HG02885 (cell line): ENCODE results near the gene SMIM10L1.

Experiments
- ATAC-seq: cut with Tn5 transposase; IDR thresholded peaks from one replicate; pipeline ENCODE4 v1.9.1; 2021; ENCODE audit warnings: mild to moderate bottlenecking; ENCODE audit not compliant: unreplicated experiment, poor library complexity

The SMIM10L1 gene

GRCh38 chr12:11171145-11171968 lies at the start of gene SMIM10L1:
Gene SMIM10L1, plus strand, starts transcription at chr12:11171194. Its CDS starts 163 bp downstream, at chr12:11171357.
- peak; percentile 97 for ATAC-seq

GRCh38 chr12:11130382-11130781 lies 40.6 kb upstream of the SMIM10L1 start:
- no peak for ATAC-seq

- no peak for ATAC-seq
Measured at GRCh38 chr12:11130999-11131398, 40.0 kb upstream of the SMIM10L1 start.

- no peak for ATAC-seq
Measured at GRCh38 chr12:11133162-11133561, 37.8 kb upstream of the SMIM10L1 start.

GRCh38 chr12:11133816-11134215 lies 37.2 kb upstream of the SMIM10L1 start:
- ATAC-seq = no peak

GRCh38 chr12:11134305-11134704 lies 36.7 kb upstream of the SMIM10L1 start, which contains the start of gene TAS2R30:
Gene TAS2R30, minus strand, starts transcription at chr12:11134644. Its CDS starts 400 bp downstream, at chr12:11134244.
- ATAC-seq = no peak

GRCh38 chr12:11136075-11136474 lies 34.9 kb upstream of the SMIM10L1 start:
- ATAC-seq = peak; percentile 47

GRCh38 chr12:11143352-11143751 lies 27.6 kb upstream of the SMIM10L1 start:
- no peak for ATAC-seq

- no peak for ATAC-seq
Measured at GRCh38 chr12:11144297-11144696, 26.7 kb upstream of the SMIM10L1 start.

GRCh38 chr12:11147420-11147819 lies 23.6 kb upstream of the SMIM10L1 start:
- ATAC-seq = no peak

- ATAC-seq = no peak
Measured at GRCh38 chr12:11150832-11151231, 20.2 kb upstream of the SMIM10L1 start.

- no peak for ATAC-seq
Measured at GRCh38 chr12:11152725-11153124, 18.3 kb upstream of the SMIM10L1 start.

GRCh38 chr12:11154400-11154925 lies 16.5 kb upstream of the SMIM10L1 start:
- ATAC-seq = no peak

GRCh38 chr12:11158885-11159444 lies 12.0 kb upstream of the SMIM10L1 start:
- ATAC-seq = no peak

GRCh38 chr12:11162502-11162901 lies 8.5 kb upstream of the SMIM10L1 start:
- ATAC-seq = no peak

- ATAC-seq = no peak
Measured at GRCh38 chr12:11164384-11164783, 6.6 kb upstream of the SMIM10L1 start.

- ATAC-seq = no peak
Measured at GRCh38 chr12:11166300-11166699, 4.7 kb upstream of the SMIM10L1 start.

- ATAC-seq = no peak
Measured at GRCh38 chr12:11170810-11171144, 217 bp upstream of the SMIM10L1 start.

GRCh38 chr12:11171969-11172675 lies 1.1 kb downstream of the SMIM10L1 start:
- ATAC-seq = no peak

- no peak for ATAC-seq
Measured at GRCh38 chr12:11174022-11174421, 3.0 kb downstream of the SMIM10L1 start.

GRCh38 chr12:11178250-11178649 lies 7.3 kb downstream of the SMIM10L1 start:
- no peak for ATAC-seq
